CD4-positive, alpha-beta T cell treated with Interleukin-2 at 100 ng/mL for 4 hours (primary cell): ENCODE results near the gene IGSF3.

Experiments used
- DNase-seq: peaks from one replicate; pipeline ENCODE4 v3.0.0-alpha.2; 2020; ENCODE audit warnings: low spot score

The IGSF3 gene

DNA sequence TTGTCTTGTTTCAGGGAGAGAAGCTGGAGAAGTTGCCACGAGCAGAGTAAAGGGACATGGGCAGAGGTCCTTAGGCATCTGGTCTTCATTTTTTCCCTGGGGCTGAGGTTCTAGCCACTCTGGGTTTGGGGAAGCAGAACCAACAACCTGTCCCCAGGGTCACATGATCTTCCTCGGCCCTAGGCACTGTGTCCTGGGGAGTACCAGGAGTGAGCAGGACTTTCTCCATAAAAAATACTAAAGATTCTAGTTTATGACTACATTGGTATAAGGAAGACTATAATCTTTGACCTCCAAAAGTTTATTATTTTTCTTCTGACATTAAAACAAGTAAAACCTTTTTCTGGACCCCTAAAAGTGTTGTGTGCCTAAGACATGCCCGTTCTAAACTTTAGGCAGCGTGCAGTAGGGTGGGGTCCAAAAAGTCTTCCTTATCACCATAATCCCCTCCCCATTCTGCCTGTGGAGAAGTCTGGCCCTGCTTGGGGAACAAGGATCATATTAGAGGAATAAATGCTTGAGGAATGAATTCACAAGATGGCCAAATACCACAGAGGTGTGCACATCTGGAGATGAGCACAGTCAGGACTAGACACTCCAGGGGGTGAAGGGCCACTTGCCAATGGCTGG, 19.3 kb upstream of the IGSF3 start:
- DNase-seq = no peak

DNA sequence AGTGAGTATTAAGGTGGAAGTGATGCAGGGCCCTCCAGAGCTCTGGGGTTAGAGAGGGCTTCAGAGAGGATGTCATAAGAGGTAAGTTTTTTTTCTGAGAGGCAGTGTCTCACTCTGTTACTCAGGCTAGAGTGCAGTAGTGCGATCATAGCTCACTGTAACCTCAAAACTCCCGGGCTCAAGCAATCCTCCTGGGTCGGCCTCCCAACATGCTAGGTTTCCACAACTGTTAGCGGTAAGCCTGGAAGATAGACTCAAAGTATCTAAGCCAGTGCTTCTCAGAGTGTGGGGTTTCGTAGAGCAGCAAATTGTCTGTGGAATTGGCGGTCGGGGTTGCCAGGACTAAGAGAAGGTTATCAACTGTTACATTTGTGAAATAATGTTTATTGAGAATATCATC, 18.6 kb upstream of the IGSF3 start:
- DNase-seq = no peak

- DNase-seq = no peak
Observed at GRCh38 chr1:116684575-116684974, 17.0 kb upstream of the IGSF3 start.

- no peak for DNase-seq
Observed at GRCh38 chr1:116682641-116683221, 15.2 kb upstream of the IGSF3 start.

DNA sequence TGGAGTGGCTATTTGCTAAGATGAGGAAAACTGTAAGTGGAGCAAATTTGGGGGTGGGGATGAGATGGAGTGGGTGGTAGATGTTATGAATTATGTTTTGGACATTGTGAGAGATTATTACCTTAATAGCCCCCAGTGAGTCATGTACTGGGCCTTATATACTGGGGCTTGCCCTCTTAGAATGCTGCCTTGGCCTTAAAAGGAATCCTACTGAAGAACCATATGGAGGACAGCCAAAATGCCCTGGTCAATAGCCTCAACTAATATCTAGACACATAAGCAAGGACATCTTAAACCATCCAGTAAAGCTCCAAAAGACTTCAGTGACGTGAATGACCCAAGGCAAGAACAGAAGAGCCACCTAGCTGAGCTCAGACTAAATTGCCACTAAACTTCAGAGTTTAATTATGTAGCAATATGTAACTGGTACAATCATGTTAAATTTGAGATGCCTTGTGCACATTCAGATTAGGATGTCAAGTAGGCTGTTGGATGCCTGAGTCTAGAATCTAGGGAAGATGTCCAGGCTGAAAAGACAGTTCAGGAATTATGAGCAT, 13.9 kb upstream of the IGSF3 start:
- no peak for DNase-seq

DNA sequence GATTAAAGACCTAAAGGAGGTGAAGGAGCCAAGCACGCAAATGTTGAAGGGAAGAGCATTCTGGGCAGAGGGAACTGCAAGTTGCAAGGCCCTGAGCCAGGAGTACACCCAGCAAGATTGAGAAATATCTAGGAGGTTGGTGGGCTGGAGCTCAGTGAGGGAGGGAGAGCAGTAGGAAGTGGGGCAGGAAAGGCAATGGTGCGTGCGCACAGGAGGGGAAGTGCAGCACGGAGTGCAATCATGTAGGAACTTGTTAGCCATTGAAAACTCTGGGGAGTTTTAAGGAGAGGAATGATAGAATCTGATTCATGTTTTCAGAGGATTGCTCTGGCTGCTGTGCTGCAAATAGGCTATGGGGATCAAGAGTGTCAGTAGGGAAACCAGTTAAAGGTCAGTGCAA, 13.2 kb upstream of the IGSF3 start:
- DNase-seq = no peak

GRCh38 chr1:116679828-116680628, 12.5 kb upstream of the IGSF3 start:
- DNase-seq = no peak

GRCh38 chr1:116679091-116679827, 11.7 kb upstream of the IGSF3 start:
- DNase-seq = no peak

DNA sequence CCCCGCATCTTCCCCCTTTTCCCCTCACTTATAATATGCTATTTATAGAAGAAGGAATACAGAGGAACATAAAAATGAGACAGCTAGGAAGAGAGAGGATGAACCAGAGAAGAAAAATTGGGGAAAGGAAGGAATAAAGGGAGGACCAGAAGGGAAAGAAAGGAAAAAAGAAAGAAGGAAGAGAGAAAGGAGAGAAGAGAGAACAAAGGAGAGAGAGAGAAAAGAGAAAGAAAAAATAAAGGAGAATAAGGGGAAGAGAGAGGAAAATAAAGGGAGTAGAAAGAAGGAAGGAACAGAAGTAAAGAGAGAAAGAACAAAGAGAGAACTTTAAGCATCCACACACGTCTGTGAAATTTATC, 11.2 kb upstream of the IGSF3 start:
- no peak for DNase-seq

DNA sequence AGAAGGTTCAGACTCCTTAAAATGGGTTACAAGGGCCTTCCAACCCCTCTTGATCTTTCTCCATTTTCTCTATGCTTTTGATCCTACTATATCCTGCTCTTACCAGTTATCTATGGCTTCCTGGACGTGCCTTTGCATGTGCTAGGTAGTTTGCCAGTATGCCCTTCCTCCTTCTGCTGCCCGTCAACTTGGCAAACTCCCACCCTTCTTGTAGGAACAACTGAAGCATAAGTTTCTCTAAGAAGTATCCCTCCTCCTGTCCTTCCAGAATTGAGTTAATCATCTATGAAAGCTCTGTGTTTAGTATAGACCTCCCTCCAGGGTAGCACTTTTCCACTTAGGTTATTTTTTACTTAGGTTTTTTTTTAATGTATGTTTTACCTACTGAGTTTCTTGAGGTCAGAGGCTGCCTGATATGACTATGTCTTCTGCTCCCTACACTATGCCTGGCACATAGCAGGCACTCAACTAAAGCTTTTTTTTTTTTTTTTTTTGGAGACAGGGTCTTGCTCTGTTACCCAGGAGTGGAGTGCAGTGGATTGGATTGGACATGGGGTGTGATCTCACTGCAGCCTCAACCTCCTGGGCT, 10.0 kb upstream of the IGSF3 start:
- DNase-seq = no peak

GRCh38 chr1:116676291-116676690, 8.8 kb upstream of the IGSF3 start:
- DNase-seq = no peak

- no peak for DNase-seq
Observed at GRCh38 chr1:116674751-116675150, 7.2 kb upstream of the IGSF3 start.

DNA sequence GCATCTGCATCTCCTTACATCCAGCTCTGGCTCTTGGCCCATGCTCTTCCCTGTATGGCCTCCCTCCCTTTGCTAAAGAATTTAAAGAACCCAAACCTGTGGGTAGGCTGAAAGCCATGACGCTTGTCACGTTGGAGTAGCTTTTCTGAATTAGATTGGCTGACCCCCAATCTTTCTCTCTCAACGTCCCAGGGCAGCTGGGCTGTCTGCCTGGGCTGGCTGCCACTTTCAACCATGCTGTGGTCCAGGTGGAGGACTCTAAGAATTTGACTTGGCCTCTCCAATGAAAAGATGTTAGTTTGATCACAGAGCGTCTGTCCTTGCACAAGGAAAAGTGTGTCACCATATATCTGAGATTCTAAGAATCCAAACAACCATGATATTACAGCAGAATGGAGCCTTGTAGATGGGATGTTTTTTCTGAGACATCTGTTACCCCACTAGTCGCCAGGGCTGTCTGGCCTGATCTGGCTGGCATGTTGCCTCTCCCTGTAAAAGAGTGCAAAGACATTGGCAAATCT, 6.5 kb upstream of the IGSF3 start:
- no peak for DNase-seq

- no peak for DNase-seq
Observed at GRCh38 chr1:116671912-116672311, 4.4 kb upstream of the IGSF3 start.

DNA sequence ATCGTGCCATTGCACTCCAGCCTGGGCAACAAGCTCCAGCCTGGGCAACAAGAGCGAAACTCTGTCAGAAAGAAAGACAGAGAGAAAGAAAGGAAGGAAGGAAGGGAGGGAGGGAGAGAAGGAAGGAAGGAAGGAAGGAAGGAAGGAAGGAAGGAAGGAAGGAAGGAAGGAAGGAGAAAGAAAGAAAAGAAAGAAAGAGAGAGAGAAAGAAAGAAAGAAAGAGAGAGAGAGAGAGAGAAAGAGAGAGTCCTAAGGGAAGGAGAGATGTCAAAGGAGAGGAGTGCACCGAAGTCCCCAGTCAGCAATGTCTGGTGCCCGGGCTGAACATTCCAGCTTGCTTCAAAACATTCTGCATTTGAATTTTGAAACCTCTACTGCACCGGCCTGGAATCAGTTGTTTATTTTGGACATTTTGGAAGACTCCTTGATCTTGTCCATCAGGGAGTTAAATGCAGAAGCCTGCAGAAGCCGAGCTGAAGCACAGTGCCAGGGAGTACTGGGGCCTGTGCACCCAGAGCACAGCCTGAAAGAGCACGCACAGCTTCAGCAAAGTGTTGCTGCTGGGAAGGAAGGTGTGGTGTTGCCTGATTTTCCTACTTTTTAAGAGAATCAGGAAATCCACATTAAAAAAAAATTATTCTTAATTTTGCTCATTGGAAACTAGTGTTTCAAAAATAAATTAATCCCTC, 3.7 kb upstream of the IGSF3 start:
- no peak for DNase-seq

GRCh38 chr1:116668277-116668676, 744 bp upstream of the IGSF3 start:
- no peak for DNase-seq

GRCh38 chr1:116667078-116667574, 407 bp downstream of the IGSF3 start:
- no peak for DNase-seq

- no peak for DNase-seq
Observed at GRCh38 chr1:116666187-116667077, 1.1 kb downstream of the IGSF3 start.

DNA sequence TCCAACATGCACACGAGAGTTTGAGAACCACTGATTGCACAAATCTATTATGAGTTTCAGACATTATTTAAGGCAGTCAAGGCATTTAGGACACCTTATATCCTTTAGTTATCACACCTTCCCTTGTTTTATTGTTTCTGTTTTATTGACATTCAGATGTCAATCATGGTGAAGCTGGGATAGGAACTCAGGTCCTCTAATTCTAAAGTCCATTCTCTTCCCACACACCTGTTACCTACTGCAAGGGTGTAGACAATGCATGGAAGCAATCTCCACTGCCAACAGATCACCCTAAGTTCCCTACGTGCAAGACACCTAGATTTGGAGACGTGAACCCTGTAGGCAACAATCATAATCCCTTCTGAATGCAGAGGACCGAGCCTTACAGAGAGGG, 2.6 kb downstream of the IGSF3 start:
- DNase-seq = no peak

DNA sequence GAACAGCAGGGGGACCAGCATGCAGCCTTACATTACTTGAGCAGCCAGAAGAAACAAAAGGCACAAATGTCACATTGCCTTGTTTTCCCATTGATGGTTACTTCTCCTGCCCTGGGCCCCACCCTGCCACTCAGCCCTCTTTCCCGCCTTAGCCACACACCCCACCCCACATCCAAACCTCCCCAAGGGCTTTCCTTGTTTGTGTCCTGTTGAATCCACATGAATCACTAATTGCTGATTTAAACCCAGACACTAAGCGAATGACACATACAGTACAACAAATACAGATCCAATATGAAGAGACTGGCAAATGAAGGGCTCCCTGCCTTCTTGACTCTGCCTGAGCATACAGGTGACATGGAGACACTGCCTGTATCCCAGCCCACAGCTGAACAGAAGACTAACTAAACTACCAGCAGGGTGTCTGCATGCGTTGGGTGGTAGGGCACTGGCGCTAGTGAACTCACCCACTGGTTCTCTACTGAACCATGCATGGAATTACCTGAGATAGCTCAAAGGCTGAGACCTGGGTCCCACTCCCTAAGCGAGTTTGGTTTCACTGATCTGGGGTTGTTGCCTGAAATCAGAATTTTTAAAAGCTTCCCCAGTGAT, 3.1 kb downstream of the IGSF3 start:
- no peak for DNase-seq
